A549 (cell line): Measurements from ENCODE around the gene KCNIP4. TPM values are rescaled to one million over a fixed set of nuclear protein-coding genes. Genes with fewer than 3 reads are reported as not detected.

Source experiments
- ATAC-seq, 2 experiments: fragments of 200-7000 bp in 1 of 2; fragments of >200 bp in 1 of 2; cut with Nextera tagmentation in 1 of 2; cut with Tn5 transposase in 1 of 2; 3 replicates each; pipeline versions ENCODE4 v1.8.0 to v1.9.1; 2018 to 2020; ENCODE audit warnings: mild to moderate bottlenecking in 1 of 2, moderate library complexity in 1 of 2
- CTCF ChIA-PET: fragments of 300-600 bp; sonication (Branson Sonifier 250); formaldehyde crosslinking; extraction: SDS; loops from one replicate; lab custom pipeline; 2021; ENCODE audit warnings: antibody characterized with exemption, inconsistent platforms; lab: Yijun Ruan, JAX
- POLR2A ChIA-PET: fragments of 350-600 bp; formaldehyde crosslinking; extraction: SDS; loops from one replicate; lab custom pipeline; 2021; ENCODE audit warnings: antibody characterized with exemption, inconsistent platforms; lab: Yijun Ruan, JAX
- DNase-seq, 2 experiments: peaks; one replicate each; pipeline versions ENCODE4 v3.0.0 to v3.0.0-alpha.2; 2011 to 2016; ENCODE audit warnings: low read depth in 1 of 2, low spot score in 1 of 2
- FAIRE-seq: peaks from 2 replicates; lab custom pipeline; 2011; peaks lifted over from hg19 to GRCh38; lab: Jason Lieb, UNC
- H3K27ac ChIP-seq, 2 experiments: fragments of >200 bp; sonication (Bioruptor Twin); formaldehyde crosslinking; 3 replicates each; pipeline ENCODE4 v1.5.1; 2016 to 2017
- H3K4me1 ChIP-seq: fragments of >200 bp; sonication (Bioruptor Twin); formaldehyde crosslinking; 3 replicates; pipeline ENCODE4 v1.6.1; 2016
- H3K4me2 ChIP-seq: fragments of >200 bp; sonication (Bioruptor Twin); formaldehyde crosslinking; 3 replicates; pipeline ENCODE4 v1.6.1; 2016
- H3K4me3 ChIP-seq: fragments of >200 bp; sonication (Bioruptor Twin); formaldehyde crosslinking; 3 replicates; pipeline ENCODE4 v1.5.1; 2016
- H3K9me3 ChIP-seq: fragments of >200 bp; sonication (Bioruptor Twin); formaldehyde crosslinking; 3 replicates; pipeline ENCODE4 v1.6.1; 2016
- CBX8 ChIP-seq: fragments of 200-600 bp; sonication (generic); IDR thresholded peaks from 2 replicates; pipeline ENCODE4 v1.6.1; 2016
- CHD4 ChIP-seq: fragments of 200-600 bp; sonication (generic); IDR thresholded peaks from 2 replicates; pipeline ENCODE4 v1.6.1; 2016; ENCODE audit warnings: antibody characterized with exemption, mild to moderate bottlenecking, borderline replicate concordance
- EP300 ChIP-seq, 2 experiments: fragments of >200 bp; sonication (Bioruptor Twin); formaldehyde crosslinking; IDR thresholded peaks; 2 replicates in 1 of 2; 3 replicates in 1 of 2; pipeline ENCODE4 v1.6.1; 2016 to 2017
- FOSB ChIP-seq: fragments of 250-450 bp; sonication (Bioruptor Pico); IDR thresholded peaks from 2 replicates; pipeline ENCODE4 v1.5.0; 2020; ENCODE audit warnings: mild to moderate bottlenecking, moderate library complexity
- FOXS1 ChIP-seq: fragments of 250-450 bp; sonication (Bioruptor Pico); IDR thresholded peaks from 2 replicates; pipeline ENCODE4 v1.5.0; 2020; ENCODE audit warnings: mild to moderate bottlenecking, moderate library complexity
- MAFK ChIP-seq: fragments of 450-650 bp; IDR thresholded peaks from 2 replicates; pipeline ENCODE4 v1.6.1; 2014; ENCODE audit not compliant: partially characterized antibody
- NFE2L2 ChIP-seq: fragments of 150-350 bp; conservative IDR thresholded peaks from 2 replicates; pipeline ENCODE4 v1.6.1; 2014; ENCODE audit warnings: low read length
- NPAS2 ChIP-seq: fragments of 250-450 bp; sonication (Bioruptor Pico); IDR thresholded peaks from 2 replicates; pipeline ENCODE4 v1.8.0; 2022; ENCODE audit warnings: mild to moderate bottlenecking, moderate library complexity, borderline replicate concordance
- PHF8 ChIP-seq: fragments of 200-600 bp; sonication (generic); IDR thresholded peaks from 2 replicates; pipeline ENCODE4 v1.6.1; 2016; ENCODE audit warnings: low read depth, mild to moderate bottlenecking, antibody characterized with exemption, moderate library complexity, borderline replicate concordance
- RAD21 ChIP-seq, 2 experiments: fragments of >200 bp in 1 of 2; sonication (Bioruptor Twin) in 1 of 2; formaldehyde crosslinking in 1 of 2; IDR thresholded peaks in 1 of 2; conservative IDR thresholded peaks in 1 of 2; 2 replicates in 1 of 2; 3 replicates in 1 of 2; pipeline ENCODE4 v1.6.1; 2012 to 2018; ENCODE audit warnings: inconsistent platforms in 1 of 2
- RCOR1 ChIP-seq: fragments of 150-350 bp; IDR thresholded peaks from 2 replicates; pipeline ENCODE4 v1.6.1; 2014; ENCODE audit warnings: antibody characterized with exemption, low read length, low read depth
- REST ChIP-seq: fragments of 200-600 bp; sonication (generic); IDR thresholded peaks from 2 replicates; pipeline ENCODE4 v1.6.1; 2016; ENCODE audit warnings: antibody characterized with exemption, mild to moderate bottlenecking, moderate library complexity
- RFX5 ChIP-seq: fragments of 450-650 bp; IDR thresholded peaks from 2 replicates; pipeline ENCODE4 v1.7.1; 2014; ENCODE audit warnings: antibody characterized with exemption, mild to moderate bottlenecking, moderate library complexity
- RNF2 ChIP-seq: fragments of 200-600 bp; sonication (generic); IDR thresholded peaks from 2 replicates; pipeline ENCODE4 v1.6.1; 2016; ENCODE audit warnings: low read depth, mild to moderate bottlenecking, antibody characterized with exemption, moderate library complexity, borderline replicate concordance
- SMC3 ChIP-seq: fragments of >200 bp; sonication (Bioruptor Twin); formaldehyde crosslinking; IDR thresholded peaks from 3 replicates; pipeline ENCODE4 v1.6.1; 2018; ENCODE audit warnings: inconsistent platforms
- ZFP36 ChIP-seq: fragments of 450-650 bp; IDR thresholded peaks from 2 replicates; pipeline ENCODE4 v1.6.1; 2014; ENCODE audit warnings: borderline replicate concordance; ENCODE audit not compliant: partially characterized antibody
- WGBS: methylation state at CpG from one replicate; pipeline ENCODE4 v1.1.6; 2017; ENCODE audit errors: missing lambda C conversion rate; 5-methylcytosine and 5-hydroxymethylcytosine counted together
- polyA plus RNA-seq, 4 experiments: library from polyadenylated mRNA; depleted of rRNA in 3 of 4; stranded (reverse); fragments of >200 nt; fragmentation: RNase III in 1 of 4; extraction: RNeasy Plus Mini Kit Qiagen cat#74134 plus additional on column Dnase treatment in 1 of 4; gene quantifications; 2 replicates in 3 of 4; 3 replicates in 1 of 4; pipeline ENCODE4 v1.2.3, GENCODE V29; 2011 to 2017
- TF ChIP-seq, protein P1 (sequence below): fragments of >200 bp; sonication (Bioruptor Twin); formaldehyde crosslinking; IDR thresholded peaks from 3 replicates; pipeline ENCODE4 v1.6.1; 2016
- TF ChIP-seq, protein P2 (sequence below): fragments of >200 bp; sonication (Bioruptor Twin); formaldehyde crosslinking; IDR thresholded peaks from 3 replicates; pipeline ENCODE4 v1.5.1; 2016
- TF ChIP-seq, protein P3 (sequence below): fragments of 150-350 bp; IDR thresholded peaks from 2 replicates; pipeline ENCODE4 v1.6.1; 2014; ENCODE audit warnings: low read depth, mild to moderate bottlenecking, low read length
- TF ChIP-seq, protein P4 (sequence below): fragments of 250-450 bp; sonication (Bioruptor Pico); IDR thresholded peaks from 2 replicates; pipeline ENCODE4 v1.5.0; 2020; ENCODE audit warnings: low read depth, mild to moderate bottlenecking, moderate library complexity

The KCNIP4 gene
- polyA plus RNA-seq, 2 of the 4 experiments (the other 2 are of a cell fraction) = not detected

DNA sequence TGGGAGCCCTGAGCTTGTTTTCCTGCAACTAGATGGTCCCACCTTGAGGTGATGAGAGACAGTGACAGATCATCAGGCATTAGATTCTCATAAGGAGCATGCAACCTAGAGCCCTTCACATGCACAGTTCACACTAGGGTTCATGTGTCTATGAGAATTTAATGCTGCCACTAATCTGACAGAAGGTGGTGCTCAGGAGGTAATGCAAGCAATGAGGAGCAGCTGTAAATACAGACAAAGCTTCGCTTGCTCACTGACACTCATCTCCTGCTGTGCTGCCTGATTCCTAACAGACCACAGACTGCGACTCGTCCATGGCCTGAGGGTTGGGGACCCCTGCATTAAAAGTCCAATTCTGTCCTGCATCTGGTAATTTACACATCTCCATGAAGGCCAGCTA lies 141.6 kb downstream of the KCNIP4 start:
- WGBS = 17% methylated on average over 3 of the region's 3 CpGs
- no peak for ATAC-seq
- CTCF ChIA-PET = interaction anchor here (1.2 kb wide), 1 partner anchor 583 kb away, joined by 4 read pairs; no protein-coding TSS in a partner anchor

More for the DNA sequence above, 141.6 kb downstream of the KCNIP4 start:
- Histone ChIP-seq H3K9me3 (no peaks in the 10 kb centered on the region), H3K4me1 (0 out of 3 replicates have a peak, but pooled peaks cover 3% of the 10 kb centered on the region), H3K27ac (no peak overlapping the region), H3K4me3 (no peak overlapping the region), H3K4me2 (no peak overlapping the region)
- FAIRE-seq = no peak
- POLR2A ChIA-PET = no interaction called here
- DNase-seq = no peak
- TF ChIP-seq CBX8 (no peak), CHD4 (no peak), EP300 (IDR thresholded peaks at IDR 0.05) (no peak), PHF8 (no peak), REST (no peak), ZFP36 (no peak), RNF2 (no peak), RCOR1 (no peak), NPAS2 (CRISPR knock-in tag) (no peak), MAFK (no peak), FOSB (CRISPR knock-in tag) (no peak), SMC3 (no peak), FOXS1 (CRISPR knock-in tag) (no peak), RFX5 (no peak), RAD21 (conservative IDR thresholded peaks at IDR 0.05 in 1 of 2, IDR thresholded peaks at IDR 0.05 in 1 of 2) (no peak), NFE2L2 (no peak)
- TF ChIP-seq, protein P1, sequence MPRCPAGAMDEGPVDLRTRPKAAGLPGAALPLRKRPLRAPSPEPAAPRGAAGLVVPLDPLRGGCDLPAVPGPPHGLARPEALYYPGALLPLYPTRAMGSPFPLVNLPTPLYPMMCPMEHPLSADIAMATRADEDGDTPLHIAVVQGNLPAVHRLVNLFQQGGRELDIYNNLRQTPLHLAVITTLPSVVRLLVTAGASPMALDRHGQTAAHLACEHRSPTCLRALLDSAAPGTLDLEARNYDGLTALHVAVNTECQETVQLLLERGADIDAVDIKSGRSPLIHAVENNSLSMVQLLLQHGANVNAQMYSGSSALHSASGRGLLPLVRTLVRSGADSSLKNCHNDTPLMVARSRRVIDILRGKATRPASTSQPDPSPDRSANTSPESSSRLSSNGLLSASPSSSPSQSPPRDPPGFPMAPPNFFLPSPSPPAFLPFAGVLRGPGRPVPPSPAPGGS = no peak
- TF ChIP-seq, protein P2, sequence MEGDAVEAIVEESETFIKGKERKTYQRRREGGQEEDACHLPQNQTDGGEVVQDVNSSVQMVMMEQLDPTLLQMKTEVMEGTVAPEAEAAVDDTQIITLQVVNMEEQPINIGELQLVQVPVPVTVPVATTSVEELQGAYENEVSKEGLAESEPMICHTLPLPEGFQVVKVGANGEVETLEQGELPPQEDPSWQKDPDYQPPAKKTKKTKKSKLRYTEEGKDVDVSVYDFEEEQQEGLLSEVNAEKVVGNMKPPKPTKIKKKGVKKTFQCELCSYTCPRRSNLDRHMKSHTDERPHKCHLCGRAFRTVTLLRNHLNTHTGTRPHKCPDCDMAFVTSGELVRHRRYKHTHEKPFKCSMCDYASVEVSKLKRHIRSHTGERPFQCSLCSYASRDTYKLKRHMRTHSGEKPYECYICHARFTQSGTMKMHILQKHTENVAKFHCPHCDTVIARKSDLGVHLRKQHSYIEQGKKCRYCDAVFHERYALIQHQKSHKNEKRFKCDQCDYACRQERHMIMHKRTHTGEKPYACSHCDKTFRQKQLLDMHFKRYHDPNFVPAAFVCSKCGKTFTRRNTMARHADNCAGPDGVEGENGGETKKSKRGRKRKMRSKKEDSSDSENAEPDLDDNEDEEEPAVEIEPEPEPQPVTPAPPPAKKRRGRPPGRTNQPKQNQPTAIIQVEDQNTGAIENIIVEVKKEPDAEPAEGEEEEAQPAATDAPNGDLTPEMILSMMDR = no peak
- TF ChIP-seq, protein P3, sequence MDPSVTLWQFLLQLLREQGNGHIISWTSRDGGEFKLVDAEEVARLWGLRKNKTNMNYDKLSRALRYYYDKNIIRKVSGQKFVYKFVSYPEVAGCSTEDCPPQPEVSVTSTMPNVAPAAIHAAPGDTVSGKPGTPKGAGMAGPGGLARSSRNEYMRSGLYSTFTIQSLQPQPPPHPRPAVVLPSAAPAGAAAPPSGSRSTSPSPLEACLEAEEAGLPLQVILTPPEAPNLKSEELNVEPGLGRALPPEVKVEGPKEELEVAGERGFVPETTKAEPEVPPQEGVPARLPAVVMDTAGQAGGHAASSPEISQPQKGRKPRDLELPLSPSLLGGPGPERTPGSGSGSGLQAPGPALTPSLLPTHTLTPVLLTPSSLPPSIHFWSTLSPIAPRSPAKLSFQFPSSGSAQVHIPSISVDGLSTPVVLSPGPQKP = no peak
- TF ChIP-seq, protein P4, sequence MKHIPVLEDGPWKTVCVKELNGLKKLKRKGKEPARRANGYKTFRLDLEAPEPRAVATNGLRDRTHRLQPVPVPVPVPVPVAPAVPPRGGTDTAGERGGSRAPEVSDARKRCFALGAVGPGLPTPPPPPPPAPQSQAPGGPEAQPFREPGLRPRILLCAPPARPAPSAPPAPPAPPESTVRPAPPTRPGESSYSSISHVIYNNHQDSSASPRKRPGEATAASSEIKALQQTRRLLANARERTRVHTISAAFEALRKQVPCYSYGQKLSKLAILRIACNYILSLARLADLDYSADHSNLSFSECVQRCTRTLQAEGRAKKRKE = no peak
